CMK (cell line): Measurements from ENCODE around the gene MMP11.
A peak's percentile ranks its signal among the peaks of the same experiment; 100 is the strongest.

Experiments
- DNase-seq: peaks from one replicate; pipeline ENCODE4 v3.0.0-alpha.2; 2010; ENCODE audit warnings: low read depth

MMP11 gene

GRCh38 chr22:23781511-23782183 is 9.0 kb downstream of the MMP11 start:
- DNase-seq: no peak

- no peak for DNase-seq
These were observed 9.6 kb downstream of the MMP11 start for GRCh38 chr22:23782252-23782651.

- DNase-seq: no peak
These were observed 10.1 kb downstream of the MMP11 start for GRCh38 chr22:23782703-23783102.

- no peak for DNase-seq
These were observed 10.9 kb downstream of the MMP11 start for GRCh38 chr22:23783265-23784150.

- DNase-seq: no peak
These were observed 11.6 kb downstream of the MMP11 start for GRCh38 chr22:23784215-23784732.

- DNase-seq: no peak
These were observed 13.6 kb downstream of the MMP11 start for GRCh38 chr22:23786261-23786710.

GRCh38 chr22:23786752-23787599 is 14.3 kb downstream of the MMP11 start, which contains the start of gene SMARCB1:
TSS of gene SMARCB1 (plus strand) at chr22:23786966. CDS start at chr22:23787170, 204 bp downstream.
- peak; percentile 64 for DNase-seq

GRCh38 chr22:23787600-23787896 is 14.9 kb downstream of the MMP11 start:
- no peak for DNase-seq

- no peak for DNase-seq
These were observed 15.3 kb downstream of the MMP11 start for GRCh38 chr22:23787910-23788309.

- DNase-seq: no peak
These were observed 16.5 kb downstream of the MMP11 start for GRCh38 chr22:23789121-23789520.

GRCh38 chr22:23789638-23790037 is 17.0 kb downstream of the MMP11 start:
- DNase-seq: no peak

GRCh38 chr22:23790819-23791737 is 18.4 kb downstream of the MMP11 start:
- DNase-seq: no peak

GRCh38 chr22:23791738-23792645 is 19.3 kb downstream of the MMP11 start:
- DNase-seq: no peak

GRCh38 chr22:23793326-23793725 is 20.7 kb downstream of the MMP11 start:
- no peak for DNase-seq

GRCh38 chr22:23796461-23796860 is 23.8 kb downstream of the MMP11 start:
- no peak for DNase-seq

- DNase-seq: no peak
These were observed 27.9 kb downstream of the MMP11 start for GRCh38 chr22:23800297-23801237.

- no peak for DNase-seq
These were observed 28.7 kb downstream of the MMP11 start for GRCh38 chr22:23801238-23801821.

GRCh38 chr22:23801886-23802377 is 29.3 kb downstream of the MMP11 start:
- no peak for DNase-seq
